Neural progenitor cell (in vitro differentiated cells): ENCODE results near the gene LYZL2. TPM values are rescaled to one million over a fixed set of nuclear protein-coding genes. Genes with fewer than 3 reads are reported as not detected.

Experiments used
- DNase-seq: peaks from one replicate; pipeline ENCODE4 v3.0.0-alpha.2; 2016; ENCODE audit warnings: low spot score
- H2AFZ ChIP-seq: fragments of 200-600 bp; sonication (generic); replicated peaks from 2 replicates; pipeline ENCODE4 v1.6.1; 2016; ENCODE audit warnings: antibody characterized with exemption
- H3F3A ChIP-seq: fragments of 200-600 bp; sonication (generic); 2 replicates; pipeline ENCODE4 v1.6.1; 2016; ENCODE audit warnings: antibody characterized with exemption, low read depth
- H3K27ac ChIP-seq: fragments of 200-600 bp; sonication (generic); 2 replicates; pipeline ENCODE4 v1.5.1; 2016; ENCODE audit warnings: mild to moderate bottlenecking
- H3K27me3 ChIP-seq: fragments of 200-600 bp; sonication (generic); 2 replicates; pipeline ENCODE4 v1.6.1; 2016; ENCODE audit warnings: mild to moderate bottlenecking, moderate library complexity
- H3K36me3 ChIP-seq: fragments of 200-600 bp; sonication (generic); 2 replicates; pipeline ENCODE4 v1.5.1; 2016
- H3K4me1 ChIP-seq: fragments of 200-600 bp; sonication (generic); 2 replicates; pipeline ENCODE4 v1.6.1; 2016; ENCODE audit warnings: mixed run types
- H3K4me2 ChIP-seq: fragments of 200-600 bp; sonication (generic); 2 replicates; pipeline ENCODE4 v1.6.1; 2016
- H3K4me3 ChIP-seq: fragments of 200-600 bp; sonication (generic); 2 replicates; pipeline ENCODE4 v1.5.1; 2016
- H3K79me2 ChIP-seq: fragments of 200-600 bp; sonication (generic); 2 replicates; pipeline ENCODE4 v1.6.1; 2016; ENCODE audit warnings: low read depth
- H3K9ac ChIP-seq: fragments of 200-600 bp; sonication (generic); 2 replicates; pipeline ENCODE4 v1.6.1; 2016
- H3K9me3 ChIP-seq: fragments of 200-600 bp; sonication (generic); 2 replicates; pipeline ENCODE4 v1.5.1; 2016; ENCODE audit warnings: low read depth
- H4K20me1 ChIP-seq: fragments of 200-600 bp; sonication (generic); 2 replicates; pipeline ENCODE4 v1.6.1; 2016; ENCODE audit warnings: low read depth
- H3K27ac Mint-ChIP-seq: 3 replicates; pipeline ENCODE4 v1.8.0; 2021; ENCODE audit warnings: mixed read lengths
- H3K27me3 Mint-ChIP-seq: 2 replicates; pipeline ENCODE4 v1.8.0; 2022; ENCODE audit warnings: low read depth, mild to moderate bottlenecking, inconsistent platforms, moderate library complexity, mixed read lengths; ENCODE audit not compliant: insufficient read depth
- H3K36me3 Mint-ChIP-seq: 3 replicates; pipeline ENCODE4 v1.8.0; 2021; ENCODE audit warnings: mixed read lengths
- H3K4me1 Mint-ChIP-seq: 3 replicates; pipeline ENCODE4 v1.8.0; 2021; ENCODE audit warnings: mixed read lengths
- H3K4me3 Mint-ChIP-seq: 3 replicates; pipeline ENCODE4 v1.8.0; 2021; ENCODE audit warnings: mild to moderate bottlenecking, moderate library complexity, mixed read lengths
- H3K9me3 Mint-ChIP-seq: 3 replicates; pipeline ENCODE4 v1.8.0; 2020; ENCODE audit warnings: mixed read lengths
- EZH2 ChIP-seq: fragments of 200-600 bp; sonication (generic); IDR thresholded peaks from 2 replicates; pipeline ENCODE4 v1.6.1; 2017; ENCODE audit warnings: antibody characterized with exemption, mild to moderate bottlenecking, moderate library complexity
- EZH2phosphoT487 ChIP-seq: fragments of 200-600 bp; sonication (generic); IDR thresholded peaks from 2 replicates; pipeline ENCODE4 v1.6.1; 2017; ENCODE audit warnings: antibody characterized with exemption
- total RNA-seq: library from RNA; depleted of rRNA; stranded (reverse); fragments of >200 nt; gene quantifications from 2 replicates; pipeline ENCODE4 v1.2.3, GENCODE V29; 2015; ENCODE audit warnings: low replicate concordance
- TF ChIP-seq, protein P1 (sequence below): fragments of 200-600 bp; sonication (generic); IDR thresholded peaks from 2 replicates; pipeline ENCODE4 v1.5.1; 2017; ENCODE audit warnings: antibody characterized with exemption, mild to moderate bottlenecking

Gene LYZL2
- total RNA-seq, 1 donor from 2014 or later, result not detected

DNA sequence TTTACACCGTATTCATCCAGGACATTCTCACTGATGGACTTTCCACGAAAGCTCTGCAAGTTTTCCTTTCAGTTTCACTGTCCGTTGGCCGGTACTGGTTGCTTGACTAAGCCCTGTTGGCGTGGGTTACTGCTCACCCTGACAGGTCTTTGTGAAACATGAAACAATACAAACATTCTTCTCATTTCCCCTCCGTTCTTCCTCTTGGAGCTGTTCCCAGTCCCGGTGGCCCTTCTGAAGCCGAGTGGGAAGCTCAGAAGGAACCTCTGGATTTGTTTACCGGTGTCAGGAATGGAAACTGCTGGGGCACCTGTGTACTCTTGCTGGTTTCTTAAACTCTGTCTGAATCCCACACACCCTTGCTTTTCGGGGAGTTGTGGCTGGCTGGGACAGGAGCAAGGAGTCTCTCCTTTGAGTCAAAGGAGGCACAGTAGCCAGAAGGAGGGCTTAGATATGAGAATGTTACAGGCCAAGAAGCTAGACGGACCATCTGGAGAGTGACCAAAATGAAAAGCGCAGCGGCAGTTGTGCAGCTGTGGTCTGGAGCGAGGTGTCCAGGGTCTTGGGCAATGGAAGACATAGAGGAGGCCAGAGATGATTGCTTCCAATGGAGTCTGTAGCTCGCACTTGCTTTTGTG lies 45.7 kb downstream of the LYZL2 start:
- no peaks in the 10 kb centered on the region for H4K20me1 ChIP-seq
- H3K27me3 ChIP-seq, result no peaks in the 10 kb centered on the region
- no peak overlapping the region for H3K27ac Mint-ChIP-seq
- no peak overlapping the region for H3K4me3 ChIP-seq
- H3K79me2 ChIP-seq, result no peaks in the 10 kb centered on the region
- peaks cover 16% of the 10 kb centered on the region for H3F3A ChIP-seq
- peaks cover 20% of the 10 kb centered on the region for H3K4me1 Mint-ChIP-seq
- peaks cover 16% of the 10 kb centered on the region for H3K4me1 ChIP-seq
- no peak for DNase-seq
- H3K9me3 Mint-ChIP-seq, result no peaks in the 10 kb centered on the region
- peak overlapping the region; percentile 86 for H2AFZ ChIP-seq
- H3K4me2 ChIP-seq, result no peak overlapping the region
- H3K4me3 Mint-ChIP-seq, result no peak overlapping the region
- no peak overlapping the region for H3K9ac ChIP-seq
- TF ChIP-seq EZH2, result no peak
- no peak for TF ChIP-seq EZH2phosphoT487
- TF ChIP-seq, protein P1, sequence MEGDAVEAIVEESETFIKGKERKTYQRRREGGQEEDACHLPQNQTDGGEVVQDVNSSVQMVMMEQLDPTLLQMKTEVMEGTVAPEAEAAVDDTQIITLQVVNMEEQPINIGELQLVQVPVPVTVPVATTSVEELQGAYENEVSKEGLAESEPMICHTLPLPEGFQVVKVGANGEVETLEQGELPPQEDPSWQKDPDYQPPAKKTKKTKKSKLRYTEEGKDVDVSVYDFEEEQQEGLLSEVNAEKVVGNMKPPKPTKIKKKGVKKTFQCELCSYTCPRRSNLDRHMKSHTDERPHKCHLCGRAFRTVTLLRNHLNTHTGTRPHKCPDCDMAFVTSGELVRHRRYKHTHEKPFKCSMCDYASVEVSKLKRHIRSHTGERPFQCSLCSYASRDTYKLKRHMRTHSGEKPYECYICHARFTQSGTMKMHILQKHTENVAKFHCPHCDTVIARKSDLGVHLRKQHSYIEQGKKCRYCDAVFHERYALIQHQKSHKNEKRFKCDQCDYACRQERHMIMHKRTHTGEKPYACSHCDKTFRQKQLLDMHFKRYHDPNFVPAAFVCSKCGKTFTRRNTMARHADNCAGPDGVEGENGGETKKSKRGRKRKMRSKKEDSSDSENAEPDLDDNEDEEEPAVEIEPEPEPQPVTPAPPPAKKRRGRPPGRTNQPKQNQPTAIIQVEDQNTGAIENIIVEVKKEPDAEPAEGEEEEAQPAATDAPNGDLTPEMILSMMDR, result no peak
- no peaks in the 10 kb centered on the region for H3K36me3 ChIP-seq
- H3K9me3 ChIP-seq, result no peaks in the 10 kb centered on the region
- H3K36me3 Mint-ChIP-seq, result no peaks in the 10 kb centered on the region
- peaks cover 9% of the 10 kb centered on the region for H3K27me3 Mint-ChIP-seq
- H3K27ac ChIP-seq, result no peak overlapping the region

DNA sequence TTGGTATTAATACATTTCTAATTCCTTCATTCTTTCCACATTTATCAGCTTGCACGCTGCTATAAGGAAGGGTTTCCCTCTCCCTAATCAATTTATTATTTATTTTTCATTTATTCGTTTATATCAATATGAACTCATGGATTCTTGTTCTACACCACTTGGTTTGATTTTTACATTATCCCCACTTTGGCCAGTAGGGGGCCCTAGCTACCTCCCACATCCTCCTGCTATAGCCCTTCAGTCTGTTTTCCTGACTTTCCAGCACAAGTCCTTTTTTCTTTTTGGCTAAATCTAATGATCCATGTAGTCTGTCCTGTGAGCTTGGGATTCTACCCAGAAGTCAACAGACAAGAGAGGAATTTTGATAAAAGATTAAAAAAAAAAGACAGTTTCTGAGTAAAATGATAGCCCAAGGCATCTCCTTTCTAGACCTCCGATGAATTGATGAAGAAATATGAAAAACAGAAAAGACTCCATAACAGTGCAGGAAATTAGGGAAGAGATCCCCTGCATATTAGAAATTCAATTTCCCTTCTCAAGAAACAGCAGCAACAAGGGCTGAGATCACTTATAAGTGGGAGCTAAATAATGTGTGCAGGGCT lies 47.7 kb downstream of the LYZL2 start:
- no peaks in the 10 kb centered on the region for H4K20me1 ChIP-seq
- no peak overlapping the region for H3K27ac ChIP-seq
- H3K9me3 Mint-ChIP-seq, result no peaks in the 10 kb centered on the region
- peaks cover 21% of the 10 kb centered on the region for H3K4me1 ChIP-seq
- peaks cover 12% of the 10 kb centered on the region for H3K27me3 Mint-ChIP-seq
- TF ChIP-seq EZH2phosphoT487, result no peak
- TF ChIP-seq, protein P1, result peak; percentile 88
- H3K4me2 ChIP-seq, result no peak overlapping the region
- no peaks in the 10 kb centered on the region for H3K36me3 Mint-ChIP-seq
- peaks cover 33% of the 10 kb centered on the region for H3K4me1 Mint-ChIP-seq
- no peaks in the 10 kb centered on the region for H3K9me3 ChIP-seq
- no peak overlapping the region for H2AFZ ChIP-seq
- H3K4me3 Mint-ChIP-seq, result no peak overlapping the region
- peak; percentile 52 for DNase-seq
- peaks cover 16% of the 10 kb centered on the region for H3F3A ChIP-seq
- no peaks in the 10 kb centered on the region for H3K79me2 ChIP-seq
- no peak overlapping the region for H3K9ac ChIP-seq
- H3K27me3 ChIP-seq, result no peaks in the 10 kb centered on the region
- H3K27ac Mint-ChIP-seq, result no peak overlapping the region
- no peaks in the 10 kb centered on the region for H3K36me3 ChIP-seq
- no peak overlapping the region for H3K4me3 ChIP-seq

DNA sequence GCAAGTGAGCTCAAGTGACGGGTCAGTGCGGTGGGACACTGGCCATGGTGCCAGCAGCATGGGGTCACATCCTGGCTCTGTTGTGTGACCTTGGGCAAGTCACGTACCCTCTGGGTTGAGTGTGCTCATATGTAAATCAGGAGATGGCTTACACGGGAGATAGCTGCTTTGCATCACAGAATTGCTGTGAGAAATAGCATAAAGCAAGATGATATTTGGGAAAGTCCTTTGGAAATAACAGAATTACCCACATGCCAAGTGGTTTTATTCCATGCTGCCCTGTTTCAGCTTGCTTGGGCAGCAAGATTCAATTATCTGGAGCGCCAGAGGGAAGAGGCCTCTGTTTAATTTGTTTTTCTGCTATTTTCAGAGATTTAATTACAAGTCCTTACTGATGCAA lies 48.9 kb downstream of the LYZL2 start:
- H3K9me3 Mint-ChIP-seq, result no peaks in the 10 kb centered on the region
- H3K36me3 Mint-ChIP-seq, result no peaks in the 10 kb centered on the region
- H3K4me3 Mint-ChIP-seq, result no peak overlapping the region
- TF ChIP-seq, protein P1, result no peak
- TF ChIP-seq EZH2, result no peak
- no peak for TF ChIP-seq EZH2phosphoT487
- no peaks in the 10 kb centered on the region for H3K79me2 ChIP-seq
- H3F3A ChIP-seq, result peaks cover 16% of the 10 kb centered on the region
- H3K27ac ChIP-seq, result no peak overlapping the region
- peaks cover 27% of the 10 kb centered on the region for H3K4me1 ChIP-seq
- H2AFZ ChIP-seq, result no peak overlapping the region
- no peaks in the 10 kb centered on the region for H3K9me3 ChIP-seq
- no peak overlapping the region for H3K4me2 ChIP-seq
- H4K20me1 ChIP-seq, result no peaks in the 10 kb centered on the region
- no peak overlapping the region for H3K9ac ChIP-seq
- H3K4me1 Mint-ChIP-seq, result peaks cover 35% of the 10 kb centered on the region
- no peak overlapping the region for H3K27ac Mint-ChIP-seq
- no peak overlapping the region for H3K4me3 ChIP-seq
- peaks cover 13% of the 10 kb centered on the region for H3K27me3 Mint-ChIP-seq
- no peaks in the 10 kb centered on the region for H3K36me3 ChIP-seq
- DNase-seq, result no peak
- no peaks in the 10 kb centered on the region for H3K27me3 ChIP-seq
